PC-3 (cell line): ENCODE measurements around the gene SCIN. TPM values are rescaled to one million over a fixed set of nuclear protein-coding genes. Genes with fewer than 3 reads are reported as not detected.
"Not testable (repeated sequence)": the region's sequence is repeated elsewhere in the genome, so short reads cannot be mapped to it uniquely, and the experiment has no call there.

ENCODE experiments used
- ATAC-seq: fragments of 200-7000 bp; cut with Tn5 transposase; 2 replicates; pipeline ENCODE4 v1.9.1; 2020; ENCODE audit warnings: mild to moderate bottlenecking, moderate library complexity
- BruUV-seq: library from RNA; stranded (reverse); fragments of 400-500 nt; replicated peaks from 2 replicates; lab custom pipeline; 2021; lab: Mats Ljungman, UMichigan
- CTCF ChIA-PET: fragments of 300-600 bp; sonication (Branson Sonifier 250); formaldehyde crosslinking; loops from one replicate; lab custom pipeline; 2022; ENCODE audit warnings: antibody characterized with exemption; lab: Charles Lee
- POLR2A ChIA-PET: fragments of 300-600 bp; sonication (Branson Sonifier 250); formaldehyde crosslinking; loops from one replicate; lab custom pipeline; 2022; ENCODE audit warnings: antibody characterized with exemption; ENCODE audit not compliant: unreplicated experiment; lab: Charles Lee
- DNase-seq: peaks from one replicate; pipeline ENCODE4 v3.0.0-alpha.2; 2015
- H2AFZ ChIP-seq: fragments of 300-600 bp; sonication (generic); 2 replicates; pipeline ENCODE4 v1.6.0; 2016; ENCODE audit warnings: antibody characterized with exemption, low read length
- H3F3A ChIP-seq: fragments of 300-600 bp; sonication (generic); one replicate; pipeline ENCODE4 v1.6.0; 2017; ENCODE audit warnings: antibody characterized with exemption, low read length, control low read depth, mild to moderate bottlenecking; ENCODE audit not compliant: unreplicated experiment
- H3K27ac ChIP-seq: fragments of 300-600 bp; sonication (generic); 2 replicates; pipeline ENCODE4 v1.5.1; 2016; ENCODE audit warnings: mild to moderate bottlenecking, low read length
- H3K27me3 ChIP-seq: fragments of 300-600 bp; sonication (generic); 2 replicates; pipeline ENCODE4 v1.6.1; 2016; ENCODE audit warnings: low read length, mixed read lengths
- H3K36me3 ChIP-seq: fragments of 300-600 bp; sonication (generic); 2 replicates; pipeline ENCODE4 v1.6.1; 2016; ENCODE audit warnings: low read depth, mixed run types, low read length, mixed read lengths
- H3K4me1 ChIP-seq: fragments of 300-600 bp; sonication (generic); 2 replicates; pipeline ENCODE4 v1.5.1; 2016; ENCODE audit warnings: low read length; ENCODE audit not compliant: insufficient read depth
- H3K4me2 ChIP-seq: fragments of 300-600 bp; sonication (generic); 2 replicates; pipeline ENCODE4 v1.6.0; 2016; ENCODE audit warnings: low read length
- H3K4me3 ChIP-seq: fragments of 300-600 bp; sonication (generic); 2 replicates; pipeline ENCODE4 v1.5.1; 2016; ENCODE audit warnings: mild to moderate bottlenecking, low read length, mixed read lengths
- H3K79me2 ChIP-seq: fragments of 300-600 bp; sonication (generic); 2 replicates; pipeline ENCODE4 v1.6.1; 2017; ENCODE audit warnings: low read length, mixed read lengths
- H3K9ac ChIP-seq: fragments of 300-600 bp; sonication (generic); 2 replicates; pipeline ENCODE4 v1.6.0; 2016; ENCODE audit warnings: mild to moderate bottlenecking, low read length
- H3K9me2 ChIP-seq: fragments of 300-600 bp; sonication (generic); replicated peaks from 2 replicates; pipeline ENCODE4 v1.6.1; 2016; ENCODE audit warnings: mixed run types, low read length, mixed read lengths
- H3K9me3 ChIP-seq: fragments of 300-600 bp; sonication (generic); 2 replicates; pipeline ENCODE4 v1.6.1; 2016; ENCODE audit warnings: low read length, mixed read lengths
- H4K20me1 ChIP-seq: fragments of 300-600 bp; sonication (generic); 2 replicates; pipeline ENCODE4 v1.6.1; 2016; ENCODE audit warnings: low read length, mixed read lengths
- EZH2 ChIP-seq: fragments of 300-600 bp; sonication (generic); IDR thresholded peaks from one replicate; pipeline ENCODE4 v1.6.1; 2017; ENCODE audit warnings: antibody characterized with exemption, mild to moderate bottlenecking, low read length; ENCODE audit not compliant: unreplicated experiment
- EZH2phosphoT487 ChIP-seq: fragments of 300-600 bp; sonication (generic); IDR thresholded peaks from 2 replicates; pipeline ENCODE4 v1.6.1; 2018; ENCODE audit warnings: mild to moderate bottlenecking, antibody characterized with exemption, low read length, borderline replicate concordance
- intact Hi-C: fragments of 100-400 bp; cut with micrococcal nuclease; formaldehyde crosslinking; loops from 2 replicates; pipeline ENCODE4 v1.9.0; 2023
- total RNA-seq: library from RNA; depleted of rRNA; stranded (reverse); fragments of >200 nt; gene quantifications from 2 replicates; pipeline ENCODE4 v1.2.3, GENCODE V29; 2014
- TF ChIP-seq, protein P1 (sequence below): fragments of 300-600 bp; sonication (generic); conservative IDR thresholded peaks from 2 replicates; pipeline ENCODE4 v1.5.1; 2017; ENCODE audit warnings: antibody characterized with exemption, low read depth, mild to moderate bottlenecking, low read length

The SCIN gene
- total RNA-seq, 1 experiment from 2014 or later = 0.91 TPM

DNA sequence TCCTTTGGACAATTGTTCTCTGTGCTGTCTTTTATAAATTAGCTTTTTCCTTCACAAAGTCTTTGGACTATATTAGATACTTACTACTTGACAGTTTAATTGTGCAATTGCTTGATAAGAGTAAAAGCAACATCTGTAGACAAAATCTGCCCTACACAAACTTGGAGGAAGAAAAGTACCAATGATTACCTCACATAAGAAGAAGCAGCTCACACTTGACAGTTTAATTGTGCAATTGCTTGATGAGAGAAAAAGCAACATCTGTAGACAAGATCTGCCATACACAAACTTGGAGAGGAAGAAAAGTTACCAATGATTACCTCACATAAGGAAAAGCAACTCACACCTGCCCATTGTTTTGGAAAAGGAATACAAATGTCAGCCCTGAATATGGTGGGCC, 17.1 kb upstream of the SCIN start:
- H2AFZ ChIP-seq = no peak overlapping the region
- no peaks in the 10 kb centered on the region for H3K36me3 ChIP-seq
- H3K27me3 ChIP-seq = no peaks in the 10 kb centered on the region
- H3K79me2 ChIP-seq = no peaks in the 10 kb centered on the region
- H3K4me3 ChIP-seq = no peak overlapping the region
- no peak overlapping the region for H3K9ac ChIP-seq
- ChIA-PET POLR2A (no interaction called here), CTCF (no interaction called here)
- no TSS peak for BruUV-seq
- no peaks in the 10 kb centered on the region for H3K9me3 ChIP-seq
- intact Hi-C loops = no loop called here
- H3K9me2 ChIP-seq = no peaks in the 10 kb centered on the region
- no peaks in the 10 kb centered on the region for H4K20me1 ChIP-seq
- H3F3A ChIP-seq = no peaks in the 10 kb centered on the region
- ATAC-seq (no peak), DNase-seq (no peak)
- TF ChIP-seq, protein P1, sequence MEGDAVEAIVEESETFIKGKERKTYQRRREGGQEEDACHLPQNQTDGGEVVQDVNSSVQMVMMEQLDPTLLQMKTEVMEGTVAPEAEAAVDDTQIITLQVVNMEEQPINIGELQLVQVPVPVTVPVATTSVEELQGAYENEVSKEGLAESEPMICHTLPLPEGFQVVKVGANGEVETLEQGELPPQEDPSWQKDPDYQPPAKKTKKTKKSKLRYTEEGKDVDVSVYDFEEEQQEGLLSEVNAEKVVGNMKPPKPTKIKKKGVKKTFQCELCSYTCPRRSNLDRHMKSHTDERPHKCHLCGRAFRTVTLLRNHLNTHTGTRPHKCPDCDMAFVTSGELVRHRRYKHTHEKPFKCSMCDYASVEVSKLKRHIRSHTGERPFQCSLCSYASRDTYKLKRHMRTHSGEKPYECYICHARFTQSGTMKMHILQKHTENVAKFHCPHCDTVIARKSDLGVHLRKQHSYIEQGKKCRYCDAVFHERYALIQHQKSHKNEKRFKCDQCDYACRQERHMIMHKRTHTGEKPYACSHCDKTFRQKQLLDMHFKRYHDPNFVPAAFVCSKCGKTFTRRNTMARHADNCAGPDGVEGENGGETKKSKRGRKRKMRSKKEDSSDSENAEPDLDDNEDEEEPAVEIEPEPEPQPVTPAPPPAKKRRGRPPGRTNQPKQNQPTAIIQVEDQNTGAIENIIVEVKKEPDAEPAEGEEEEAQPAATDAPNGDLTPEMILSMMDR = no peak
- TF ChIP-seq EZH2 = no peak
- TF ChIP-seq EZH2phosphoT487 = no peak
- no peak overlapping the region for H3K4me2 ChIP-seq
- H3K4me1 ChIP-seq = no peaks in the 10 kb centered on the region
- no peak overlapping the region for H3K27ac ChIP-seq

DNA sequence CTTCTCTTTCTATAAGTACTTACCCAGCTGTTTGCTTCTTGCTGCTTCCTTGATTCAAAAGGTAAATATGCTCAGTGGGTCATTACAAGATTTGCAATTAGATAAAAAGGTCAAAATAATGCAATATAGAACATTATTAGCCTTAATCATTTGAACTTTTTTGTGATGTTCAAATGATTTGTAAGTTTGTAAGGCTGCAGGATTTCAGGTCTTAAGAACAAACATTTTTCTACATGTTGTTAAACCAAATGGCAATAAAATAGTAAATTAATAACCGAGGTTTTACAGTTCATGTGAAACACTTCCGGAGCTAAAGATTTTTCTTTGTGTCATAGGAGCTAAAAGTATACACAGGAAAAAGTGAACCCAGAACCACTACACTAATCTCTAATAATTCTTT, 16.2 kb upstream of the SCIN start:
- Histone ChIP-seq H4K20me1 (no peaks in the 10 kb centered on the region), H3K4me2 (no peak overlapping the region), H3K4me1 (no peaks in the 10 kb centered on the region), H3K9me3 (no peaks in the 10 kb centered on the region), H3K9me2 (no peaks in the 10 kb centered on the region), H2AFZ (no peak overlapping the region), H3K4me3 (no peak overlapping the region), H3K36me3 (no peaks in the 10 kb centered on the region), H3K27me3 (no peaks in the 10 kb centered on the region), H3K79me2 (no peaks in the 10 kb centered on the region), H3K9ac (no peak overlapping the region), H3K27ac (no peak overlapping the region), H3F3A (no peaks in the 10 kb centered on the region)
- ATAC-seq (no peak), DNase-seq (no peak)
- intact Hi-C loops = no loop called here
- ChIA-PET POLR2A (no interaction called here), CTCF (no interaction called here)
- TF ChIP-seq EZH2phosphoT487 = no peak
- TF ChIP-seq, protein P1 = no peak
- no peak for TF ChIP-seq EZH2
- BruUV-seq = no TSS peak

DNA sequence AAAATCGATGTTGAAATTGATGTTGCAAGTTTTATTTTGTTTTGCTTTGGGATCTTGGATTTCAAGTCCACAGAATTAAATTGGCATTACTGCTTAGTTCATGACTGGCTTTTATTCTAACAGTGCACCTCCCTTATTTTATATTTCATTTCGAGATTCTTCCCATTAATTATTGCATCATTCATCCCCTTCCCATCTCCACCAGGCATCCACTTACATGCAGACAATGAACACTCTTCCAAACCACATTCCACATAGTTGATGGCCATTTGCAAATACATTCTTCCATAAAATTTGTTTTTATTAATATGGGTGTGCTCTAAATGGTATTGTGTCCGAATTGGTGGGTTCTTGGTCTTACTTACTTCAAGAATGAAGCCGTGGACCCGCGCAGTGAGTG, 15.6 kb upstream of the SCIN start:
- no peaks in the 10 kb centered on the region for H3K36me3 ChIP-seq
- H3K27me3 ChIP-seq = no peaks in the 10 kb centered on the region
- POLR2A ChIA-PET = no interaction called here
- no peaks in the 10 kb centered on the region for H3K79me2 ChIP-seq
- no peaks in the 10 kb centered on the region for H3K9me2 ChIP-seq
- H3F3A ChIP-seq = no peaks in the 10 kb centered on the region
- no peak overlapping the region for H3K4me2 ChIP-seq
- no peaks in the 10 kb centered on the region for H3K9me3 ChIP-seq
- BruUV-seq = no TSS peak
- no peak for ATAC-seq
- H3K9ac ChIP-seq = no peak overlapping the region
- H4K20me1 ChIP-seq = no peaks in the 10 kb centered on the region
- no peak for DNase-seq
- intact Hi-C loops = no loop called here
- CTCF ChIA-PET = no interaction called here
- H3K4me1 ChIP-seq = no peaks in the 10 kb centered on the region
- H3K4me3 ChIP-seq = no peak overlapping the region
- no peak overlapping the region for H3K27ac ChIP-seq
- TF ChIP-seq, protein P1 = no peak
- no peak for TF ChIP-seq EZH2phosphoT487
- no peak for TF ChIP-seq EZH2
- no peak overlapping the region for H2AFZ ChIP-seq

DNA sequence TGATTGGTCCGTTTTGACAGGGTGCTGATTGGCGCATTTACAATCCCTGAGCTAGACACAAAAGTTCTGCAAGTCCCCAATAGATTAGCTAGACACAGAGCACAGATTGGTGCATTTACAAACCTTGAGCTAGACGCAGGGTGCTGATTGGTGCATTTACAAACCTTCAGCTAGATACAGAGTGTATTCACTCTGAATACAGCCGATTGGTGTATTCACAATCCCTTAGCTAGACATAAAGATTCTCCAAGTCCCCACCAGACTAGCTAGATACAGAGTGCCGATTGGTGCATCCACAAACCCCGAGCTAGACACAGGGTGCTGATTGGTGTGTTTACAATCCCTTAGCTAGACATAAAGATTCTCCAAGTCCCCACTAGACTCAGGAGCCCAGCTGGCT, 14.8 kb upstream of the SCIN start:
- intact Hi-C loops, H3F3A ChIP-seq, H4K20me1 ChIP-seq, ATAC-seq, H3K4me3 ChIP-seq, H3K4me2 ChIP-seq, CTCF ChIA-PET, H3K4me1 ChIP-seq, H3K27ac ChIP-seq, H3K9me2 ChIP-seq, H2AFZ ChIP-seq, H3K36me3 ChIP-seq, H3K9ac ChIP-seq, BruUV-seq, POLR2A ChIA-PET, H3K9me3 ChIP-seq, H3K79me2 ChIP-seq, H3K27me3 ChIP-seq, DNase-seq: not testable (repeated sequence)
